ENCODE data around the gene RTTN. TPM values are rescaled to one million over a fixed set of nuclear protein-coding genes. Genes with fewer than 3 reads are reported as not detected.
A peak's percentile ranks its signal among the peaks of the same experiment; 100 is the strongest.

Gene RTTN
- total and polyA plus RNA-seq, 2 experiments from 2014 or later = 7.2 to 31.0 TPM

GRCh38 chr18:70221915-70222278, 16.4 kb upstream of the RTTN start (continued):
- TF ChIP-seq, protein P1, sequence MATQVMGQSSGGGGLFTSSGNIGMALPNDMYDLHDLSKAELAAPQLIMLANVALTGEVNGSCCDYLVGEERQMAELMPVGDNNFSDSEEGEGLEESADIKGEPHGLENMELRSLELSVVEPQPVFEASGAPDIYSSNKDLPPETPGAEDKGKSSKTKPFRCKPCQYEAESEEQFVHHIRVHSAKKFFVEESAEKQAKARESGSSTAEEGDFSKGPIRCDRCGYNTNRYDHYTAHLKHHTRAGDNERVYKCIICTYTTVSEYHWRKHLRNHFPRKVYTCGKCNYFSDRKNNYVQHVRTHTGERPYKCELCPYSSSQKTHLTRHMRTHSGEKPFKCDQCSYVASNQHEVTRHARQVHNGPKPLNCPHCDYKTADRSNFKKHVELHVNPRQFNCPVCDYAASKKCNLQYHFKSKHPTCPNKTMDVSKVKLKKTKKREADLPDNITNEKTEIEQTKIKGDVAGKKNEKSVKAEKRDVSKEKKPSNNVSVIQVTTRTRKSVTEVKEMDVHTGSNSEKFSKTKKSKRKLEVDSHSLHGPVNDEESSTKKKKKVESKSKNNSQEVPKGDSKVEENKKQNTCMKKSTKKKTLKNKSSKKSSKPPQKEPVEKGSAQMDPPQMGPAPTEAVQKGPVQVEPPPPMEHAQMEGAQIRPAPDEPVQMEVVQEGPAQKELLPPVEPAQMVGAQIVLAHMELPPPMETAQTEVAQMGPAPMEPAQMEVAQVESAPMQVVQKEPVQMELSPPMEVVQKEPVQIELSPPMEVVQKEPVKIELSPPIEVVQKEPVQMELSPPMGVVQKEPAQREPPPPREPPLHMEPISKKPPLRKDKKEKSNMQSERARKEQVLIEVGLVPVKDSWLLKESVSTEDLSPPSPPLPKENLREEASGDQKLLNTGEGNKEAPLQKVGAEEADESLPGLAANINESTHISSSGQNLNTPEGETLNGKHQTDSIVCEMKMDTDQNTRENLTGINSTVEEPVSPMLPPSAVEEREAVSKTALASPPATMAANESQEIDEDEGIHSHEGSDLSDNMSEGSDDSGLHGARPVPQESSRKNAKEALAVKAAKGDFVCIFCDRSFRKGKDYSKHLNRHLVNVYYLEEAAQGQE (IDR thresholded peaks at IDR 0.05; ENCODE audit: unreplicated experiment) = no peak

DNA sequence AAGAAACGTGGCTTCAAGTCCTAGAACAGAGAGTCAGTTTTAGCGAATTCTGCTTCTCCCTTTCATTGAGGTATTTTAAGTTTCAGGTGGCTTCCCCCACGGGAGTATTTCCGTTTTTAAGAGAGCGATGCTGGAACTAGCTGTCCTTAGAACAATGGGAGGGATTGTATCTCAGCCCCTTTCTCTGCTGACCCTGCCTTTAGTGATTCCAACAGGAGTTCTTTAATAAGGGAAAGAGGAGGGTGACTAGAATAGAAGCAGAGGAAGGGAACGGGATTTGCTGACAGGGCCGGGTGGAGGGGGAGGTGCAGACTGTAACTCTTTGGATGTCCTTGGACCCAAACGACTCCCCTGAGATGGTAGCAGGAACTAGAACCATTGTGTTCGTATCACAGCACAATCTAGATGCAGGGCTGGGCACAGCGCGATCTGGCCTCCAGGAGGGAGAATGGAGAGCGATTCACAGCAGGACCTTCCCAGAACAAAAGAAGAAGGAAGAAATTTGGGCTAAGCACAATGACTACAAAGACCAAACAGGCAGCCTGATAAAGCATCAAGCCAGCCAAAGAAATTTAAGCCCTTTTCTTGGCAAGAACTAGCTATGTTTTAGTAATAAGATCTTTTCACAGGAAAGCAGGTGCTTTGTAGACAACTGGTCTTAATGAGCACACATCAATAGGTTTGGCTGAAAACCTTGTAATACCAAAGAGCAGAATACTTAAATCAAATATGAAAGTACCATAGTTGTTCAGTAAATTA, 15.8 kb upstream of the RTTN start:
- Mint-ChIP-seq H3K9me3 (no peaks in the 10 kb centered on the region), H3K27ac (peak overlapping the region; percentile 26; the same call in 1 of the 2 replicates), H3K36me3 (ENCODE audit: low read depth) (no peaks in the 10 kb centered on the region), H3K4me1 (peaks cover 14% of the 10 kb centered on the region), H3K4me3 (peak overlapping the region; percentile 47; the same call in 2 of the 3 replicates), H3K27me3 (ENCODE audit: insufficient read depth, low read depth, poor library complexity) (peaks cover 4% of the 10 kb centered on the region)
- DNase-seq (ENCODE audit: low spot score) = peak; percentile 71
- Histone ChIP-seq H3F3A (replicated peaks; ENCODE audit: low read depth) (no peaks in the 10 kb centered on the region), H3K79me2 (replicated peaks; ENCODE audit: insufficient read depth) (no peaks in the 10 kb centered on the region), H3K36me3 (ENCODE audit: insufficient read depth) (no peaks in the 10 kb centered on the region), H3K4me1 (ENCODE audit: insufficient read depth) (no peaks in the 10 kb centered on the region), H3K4me3 (no peak overlapping the region), H4K20me1 (replicated peaks; ENCODE audit: insufficient read depth) (no peaks in the 10 kb centered on the region; the same call in 1 of the 2 replicates), H3K27me3 (ENCODE audit: insufficient read depth) (no peaks in the 10 kb centered on the region), H2AFZ (peak overlapping the region; percentile 35; the same call in 1 of the 2 replicates), H3K27ac (ENCODE audit: low read depth) (no peak overlapping the region), H3K9me2 (ENCODE audit: insufficient read depth) (no peaks in the 10 kb centered on the region), H3K4me2 (peak overlapping the region; percentile 36)
- peak; percentile 99 for ATAC-seq
- no peak for TF ChIP-seq EZH2 (IDR thresholded peaks at IDR 0.05; ENCODE audit: low read depth, unreplicated experiment)
- no peak for TF ChIP-seq EZH2phosphoT487 (IDR thresholded peaks at IDR 0.05; ENCODE audit: unreplicated experiment)
- TF ChIP-seq, protein P2, sequence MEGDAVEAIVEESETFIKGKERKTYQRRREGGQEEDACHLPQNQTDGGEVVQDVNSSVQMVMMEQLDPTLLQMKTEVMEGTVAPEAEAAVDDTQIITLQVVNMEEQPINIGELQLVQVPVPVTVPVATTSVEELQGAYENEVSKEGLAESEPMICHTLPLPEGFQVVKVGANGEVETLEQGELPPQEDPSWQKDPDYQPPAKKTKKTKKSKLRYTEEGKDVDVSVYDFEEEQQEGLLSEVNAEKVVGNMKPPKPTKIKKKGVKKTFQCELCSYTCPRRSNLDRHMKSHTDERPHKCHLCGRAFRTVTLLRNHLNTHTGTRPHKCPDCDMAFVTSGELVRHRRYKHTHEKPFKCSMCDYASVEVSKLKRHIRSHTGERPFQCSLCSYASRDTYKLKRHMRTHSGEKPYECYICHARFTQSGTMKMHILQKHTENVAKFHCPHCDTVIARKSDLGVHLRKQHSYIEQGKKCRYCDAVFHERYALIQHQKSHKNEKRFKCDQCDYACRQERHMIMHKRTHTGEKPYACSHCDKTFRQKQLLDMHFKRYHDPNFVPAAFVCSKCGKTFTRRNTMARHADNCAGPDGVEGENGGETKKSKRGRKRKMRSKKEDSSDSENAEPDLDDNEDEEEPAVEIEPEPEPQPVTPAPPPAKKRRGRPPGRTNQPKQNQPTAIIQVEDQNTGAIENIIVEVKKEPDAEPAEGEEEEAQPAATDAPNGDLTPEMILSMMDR (conservative IDR thresholded peaks at IDR 0.05; ENCODE audit: low read depth in 2 of 2) = no peak
- TF ChIP-seq ZNF114 (CRISPR knock-in tag; IDR thresholded peaks at IDR 0.05) = no peak
- TF ChIP-seq, protein P3, sequence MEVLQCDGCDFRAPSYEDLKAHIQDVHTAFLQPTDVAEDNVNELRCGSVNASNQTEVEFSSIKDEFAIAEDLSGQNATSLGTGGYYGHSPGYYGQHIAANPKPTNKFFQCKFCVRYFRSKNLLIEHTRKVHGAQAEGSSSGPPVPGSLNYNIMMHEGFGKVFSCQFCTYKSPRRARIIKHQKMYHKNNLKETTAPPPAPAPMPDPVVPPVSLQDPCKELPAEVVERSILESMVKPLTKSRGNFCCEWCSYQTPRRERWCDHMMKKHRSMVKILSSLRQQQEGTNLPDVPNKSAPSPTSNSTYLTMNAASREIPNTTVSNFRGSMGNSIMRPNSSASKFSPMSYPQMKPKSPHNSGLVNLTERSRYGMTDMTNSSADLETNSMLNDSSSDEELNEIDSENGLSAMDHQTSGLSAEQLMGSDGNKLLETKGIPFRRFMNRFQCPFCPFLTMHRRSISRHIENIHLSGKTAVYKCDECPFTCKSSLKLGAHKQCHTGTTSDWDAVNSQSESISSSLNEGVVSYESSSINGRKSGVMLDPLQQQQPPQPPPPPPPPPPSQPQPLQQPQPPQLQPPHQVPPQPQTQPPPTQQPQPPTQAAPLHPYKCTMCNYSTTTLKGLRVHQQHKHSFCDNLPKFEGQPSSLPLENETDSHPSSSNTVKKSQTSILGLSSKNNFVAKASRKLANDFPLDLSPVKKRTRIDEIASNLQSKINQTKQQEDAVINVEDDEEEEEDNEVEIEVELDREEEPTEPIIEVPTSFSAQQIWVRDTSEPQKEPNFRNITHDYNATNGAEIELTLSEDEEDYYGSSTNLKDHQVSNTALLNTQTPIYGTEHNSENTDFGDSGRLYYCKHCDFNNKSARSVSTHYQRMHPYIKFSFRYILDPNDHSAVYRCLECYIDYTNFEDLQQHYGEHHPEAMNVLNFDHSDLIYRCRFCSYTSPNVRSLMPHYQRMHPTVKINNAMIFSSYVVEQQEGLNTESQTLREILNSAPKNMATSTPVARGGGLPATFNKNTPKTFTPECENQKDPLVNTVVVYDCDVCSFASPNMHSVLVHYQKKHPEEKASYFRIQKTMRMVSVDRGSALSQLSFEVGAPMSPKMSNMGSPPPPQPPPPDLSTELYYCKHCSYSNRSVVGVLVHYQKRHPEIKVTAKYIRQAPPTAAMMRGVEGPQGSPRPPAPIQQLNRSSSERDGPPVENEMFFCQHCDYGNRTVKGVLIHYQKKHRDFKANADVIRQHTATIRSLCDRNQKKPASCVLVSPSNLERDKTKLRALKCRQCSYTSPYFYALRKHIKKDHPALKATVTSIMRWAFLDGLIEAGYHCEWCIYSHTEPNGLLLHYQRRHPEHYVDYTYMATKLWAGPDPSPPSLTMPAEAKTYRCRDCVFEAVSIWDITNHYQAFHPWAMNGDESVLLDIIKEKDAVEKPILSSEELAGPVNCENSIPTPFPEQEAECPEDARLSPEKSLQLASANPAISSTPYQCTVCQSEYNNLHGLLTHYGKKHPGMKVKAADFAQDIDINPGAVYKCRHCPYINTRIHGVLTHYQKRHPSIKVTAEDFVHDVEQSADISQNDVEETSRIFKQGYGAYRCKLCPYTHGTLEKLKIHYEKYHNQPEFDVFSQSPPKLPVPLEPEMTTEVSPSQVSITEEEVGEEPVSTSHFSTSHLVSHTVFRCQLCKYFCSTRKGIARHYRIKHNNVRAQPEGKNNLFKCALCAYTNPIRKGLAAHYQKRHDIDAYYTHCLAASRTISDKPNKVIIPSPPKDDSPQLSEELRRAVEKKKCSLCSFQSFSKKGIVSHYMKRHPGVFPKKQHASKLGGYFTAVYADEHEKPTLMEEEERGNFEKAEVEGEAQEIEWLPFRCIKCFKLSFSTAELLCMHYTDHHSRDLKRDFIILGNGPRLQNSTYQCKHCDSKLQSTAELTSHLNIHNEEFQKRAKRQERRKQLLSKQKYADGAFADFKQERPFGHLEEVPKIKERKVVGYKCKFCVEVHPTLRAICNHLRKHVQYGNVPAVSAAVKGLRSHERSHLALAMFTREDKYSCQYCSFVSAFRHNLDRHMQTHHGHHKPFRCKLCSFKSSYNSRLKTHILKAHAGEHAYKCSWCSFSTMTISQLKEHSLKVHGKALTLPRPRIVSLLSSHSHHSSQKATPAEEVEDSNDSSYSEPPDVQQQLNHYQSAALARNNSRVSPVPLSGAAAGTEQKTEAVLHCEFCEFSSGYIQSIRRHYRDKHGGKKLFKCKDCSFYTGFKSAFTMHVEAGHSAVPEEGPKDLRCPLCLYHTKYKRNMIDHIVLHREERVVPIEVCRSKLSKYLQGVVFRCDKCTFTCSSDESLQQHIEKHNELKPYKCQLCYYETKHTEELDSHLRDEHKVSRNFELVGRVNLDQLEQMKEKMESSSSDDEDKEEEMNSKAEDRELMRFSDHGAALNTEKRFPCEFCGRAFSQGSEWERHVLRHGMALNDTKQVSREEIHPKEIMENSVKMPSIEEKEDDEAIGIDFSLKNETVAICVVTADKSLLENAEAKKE (CRISPR knock-in tag; IDR thresholded peaks at IDR 0.05) = peak; percentile 9; the same call in 1 of the 2 replicates

Data from GM23338 (cell line).